Skeletal muscle tissue (tissue), 4 donors: ENCODE data around the gene THSD4. TPM values are rescaled to one million over a fixed set of nuclear protein-coding genes. Genes with fewer than 3 reads are reported as not detected.

Experiments used
- H3K27ac ChIP-seq: one replicate; pipeline ENCODE4 v1.7.0; 2013; ENCODE audit warnings: mild to moderate bottlenecking, low read depth, low read length, inconsistent platforms
- H3K27me3 ChIP-seq, 3 donors: one replicate each; pipeline ENCODE4 v1.7.0; 2013; ENCODE audit warnings: low read length in 3 of 3; ENCODE audit not compliant: control insufficient read depth in 3 of 3, insufficient read depth in 3 of 3
- H3K36me3 ChIP-seq, 3 donors: one replicate each; pipeline ENCODE4 v1.7.0; 2013; ENCODE audit warnings: low read length in 3 of 3; ENCODE audit not compliant: control insufficient read depth in 3 of 3, insufficient read depth in 3 of 3
- H3K4me1 ChIP-seq, 3 donors: one replicate each; pipeline ENCODE4 v1.7.0; 2013; ENCODE audit warnings: low read length in 3 of 3, mild to moderate bottlenecking in 3 of 3; ENCODE audit not compliant: control insufficient read depth in 3 of 3, insufficient read depth in 3 of 3
- H3K4me3 ChIP-seq, 3 donors: one replicate each; pipeline ENCODE4 v1.7.0; 2013; ENCODE audit warnings: low read length in 3 of 3
- H3K9ac ChIP-seq, 3 donors: one replicate each; pipeline ENCODE4 v1.7.0; 2013; ENCODE audit warnings: low read length in 3 of 3, mild to moderate bottlenecking in 3 of 3, moderate library complexity in 2 of 3, low read depth in 1 of 3
- H3K9me3 ChIP-seq, 3 donors: one replicate each; pipeline ENCODE4 v1.7.0; 2013; ENCODE audit warnings: low read length in 3 of 3; ENCODE audit not compliant: control insufficient read depth in 3 of 3
- total RNA-seq: library from RNA; depleted of rRNA; stranded (reverse); fragments of >200 nt; gene quantifications from one replicate; pipeline ENCODE4 v1.2.3, GENCODE V29; 2014
- donor health status: Osteomylitis.

Gene THSD4
- total RNA-seq, 1 donor from 2014 or later: 15.7 TPM

DNA sequence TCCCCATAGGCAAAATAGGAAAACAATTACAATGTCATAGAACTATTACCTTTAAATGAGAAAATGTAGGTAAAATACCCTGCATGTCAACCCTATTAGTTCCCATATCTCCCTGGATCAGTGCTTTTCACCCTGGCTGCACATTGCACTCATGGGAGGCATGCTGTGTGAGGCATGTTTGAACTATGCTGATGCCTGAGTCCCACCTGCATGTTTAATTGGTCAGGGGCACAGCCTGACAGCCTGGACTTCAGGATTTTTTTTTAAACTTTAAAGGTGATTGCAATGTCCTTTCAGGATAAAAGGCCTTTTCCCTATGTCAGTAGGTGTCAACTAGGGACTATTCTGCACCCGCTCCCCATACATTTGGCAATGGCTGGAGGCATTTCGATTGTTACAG is 559.1 kb downstream of the THSD4 start:
- H3K27ac ChIP-seq: no peak overlapping the region

GRCh38 chr15:71677352-71677751 is 562.1 kb downstream of the THSD4 start:
- Histone ChIP-seq H3K36me3 (no peaks in the 10 kb centered on the region), H3K27ac (peak overlapping the region; percentile 77), H3K4me1 (peaks cover 8 to 26% (median 18%) of the 10 kb centered on the region in 3 donors), H3K9ac (peak overlapping the region in 2 of 3 donors; percentile 32 to 33), H3K4me3 (peak overlapping the region in 1 of 3 donors; percentile 1), H3K27me3 (no peaks in the 10 kb centered on the region), H3K9me3 (no peaks in the 10 kb centered on the region)

More for the DNA sequence above, 559.1 kb downstream of the THSD4 start:
- Histone ChIP-seq H3K4me3 (no peak overlapping the region), H3K9me3 (no peaks in the 10 kb centered on the region), H3K9ac (no peak overlapping the region), H3K27me3 (no peaks in the 10 kb centered on the region), H3K36me3 (no peaks in the 10 kb centered on the region), H3K4me1 (peaks cover 8 to 23% (median 18%) of the 10 kb centered on the region in 3 donors)

DNA sequence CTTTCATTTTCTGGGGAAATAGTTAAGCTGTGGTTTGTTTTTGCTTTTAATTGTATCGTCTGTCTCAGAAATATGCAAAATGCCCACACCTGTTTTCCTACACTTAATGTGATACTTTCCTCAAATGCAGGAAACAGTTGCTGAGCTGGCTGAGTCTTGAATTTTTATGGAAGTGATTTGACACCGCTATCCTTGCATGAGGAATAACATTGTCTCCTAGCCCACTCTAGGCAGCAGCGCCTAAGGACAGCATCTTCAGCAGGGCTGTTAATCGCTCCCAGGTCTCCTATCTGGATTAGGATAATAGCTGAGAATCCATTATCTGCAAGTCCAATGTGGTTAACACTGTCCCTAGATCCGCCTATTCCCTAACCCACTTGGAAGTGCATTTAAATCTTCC is 562.5 kb downstream of the THSD4 start:
- Histone ChIP-seq H3K4me1 (peaks cover 8 to 26% (median 18%) of the 10 kb centered on the region in 3 donors), H3K9ac (peak overlapping the region in 2 of 3 donors; percentile 32 to 33), H3K27ac (peak overlapping the region; percentile 77), H3K4me3 (peak overlapping the region in 1 of 3 donors; percentile 1), H3K9me3 (no peaks in the 10 kb centered on the region), H3K27me3 (no peaks in the 10 kb centered on the region), H3K36me3 (no peaks in the 10 kb centered on the region)

DNA sequence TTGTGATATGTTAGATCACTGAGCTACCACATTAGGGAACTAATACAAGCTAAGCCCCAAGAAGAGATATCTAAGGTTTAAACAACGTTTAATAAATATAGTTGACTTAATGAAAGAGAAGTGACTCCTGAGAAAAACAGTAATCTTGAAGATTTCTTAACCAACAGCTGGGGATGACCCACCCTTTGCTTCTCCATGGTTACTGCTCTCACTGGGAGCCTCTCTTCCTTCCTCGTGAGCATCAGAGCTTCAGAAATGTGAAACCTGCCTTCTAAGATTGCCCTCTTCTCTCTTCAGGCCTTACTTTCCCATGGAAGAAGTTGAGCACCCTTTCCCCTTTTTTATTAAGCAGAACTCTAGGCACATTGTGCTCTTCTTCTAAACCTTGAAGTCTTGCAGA is 562.9 kb downstream of the THSD4 start:
- H3K27ac ChIP-seq: peak overlapping the region; percentile 77
- H3K9ac ChIP-seq: peak overlapping the region in 1 of 3 donors; percentile 32
- no peaks in the 10 kb centered on the region for H3K27me3 ChIP-seq
- H3K4me1 ChIP-seq: peaks cover 8 to 26% (median 18%) of the 10 kb centered on the region in 3 donors
- no peaks in the 10 kb centered on the region for H3K36me3 ChIP-seq
- H3K4me3 ChIP-seq: no peak overlapping the region
- H3K9me3 ChIP-seq: no peaks in the 10 kb centered on the region

- Histone ChIP-seq H3K27me3 (no peaks in the 10 kb centered on the region), H3K4me3 (no peak overlapping the region), H3K9ac (no peak overlapping the region), H3K4me1 (peaks cover 8 to 26% (median 18%) of the 10 kb centered on the region in 3 donors), H3K9me3 (no peaks in the 10 kb centered on the region), H3K27ac (no peak overlapping the region), H3K36me3 (no peaks in the 10 kb centered on the region)
Observed at GRCh38 chr15:71678605-71679004, 563.3 kb downstream of the THSD4 start.

DNA sequence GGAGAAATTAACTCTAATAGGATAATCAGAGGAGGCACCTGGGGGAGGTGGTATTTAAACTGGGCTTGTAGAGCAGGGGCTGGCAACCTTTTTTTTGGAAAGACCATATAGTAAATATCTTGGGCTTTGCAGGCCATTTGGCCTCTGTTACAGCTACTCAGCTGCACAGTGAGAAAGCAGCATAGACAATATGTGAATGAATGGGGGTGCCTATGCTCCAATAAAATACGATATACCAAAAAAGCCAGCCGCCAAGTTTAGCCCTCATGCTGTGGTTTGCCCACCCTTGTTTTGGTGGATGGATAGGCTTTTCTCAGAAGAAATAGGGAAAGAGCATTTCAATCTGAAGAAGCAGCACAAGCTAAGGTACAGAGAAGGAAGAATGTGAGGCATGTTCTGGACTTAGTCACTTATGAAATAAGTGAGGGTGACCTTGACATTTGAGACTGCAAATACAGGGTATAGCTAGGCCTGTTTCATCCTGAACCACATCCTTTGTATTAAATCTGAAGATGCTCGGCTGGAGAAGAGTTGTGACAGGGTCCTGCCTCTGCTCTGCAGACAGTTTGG is 564.0 kb downstream of the THSD4 start:
- Histone ChIP-seq H3K27ac (peak overlapping the region; percentile 27), H3K27me3 (no peaks in the 10 kb centered on the region), H3K9me3 (no peaks in the 10 kb centered on the region), H3K4me3 (no peak overlapping the region), H3K36me3 (no peaks in the 10 kb centered on the region), H3K9ac (no peak overlapping the region), H3K4me1 (peaks cover 8 to 26% (median 18%) of the 10 kb centered on the region in 3 donors)

GRCh38 chr15:71679793-71680353 is 564.6 kb downstream of the THSD4 start:
- H3K27ac ChIP-seq: peak overlapping the region; percentile 27
- peaks cover 8 to 26% (median 18%) of the 10 kb centered on the region in 3 donors for H3K4me1 ChIP-seq
- H3K36me3 ChIP-seq: no peaks in the 10 kb centered on the region
- H3K9me3 ChIP-seq: no peaks in the 10 kb centered on the region
- H3K27me3 ChIP-seq: no peaks in the 10 kb centered on the region
- H3K9ac ChIP-seq: no peak overlapping the region
- H3K4me3 ChIP-seq: no peak overlapping the region

DNA sequence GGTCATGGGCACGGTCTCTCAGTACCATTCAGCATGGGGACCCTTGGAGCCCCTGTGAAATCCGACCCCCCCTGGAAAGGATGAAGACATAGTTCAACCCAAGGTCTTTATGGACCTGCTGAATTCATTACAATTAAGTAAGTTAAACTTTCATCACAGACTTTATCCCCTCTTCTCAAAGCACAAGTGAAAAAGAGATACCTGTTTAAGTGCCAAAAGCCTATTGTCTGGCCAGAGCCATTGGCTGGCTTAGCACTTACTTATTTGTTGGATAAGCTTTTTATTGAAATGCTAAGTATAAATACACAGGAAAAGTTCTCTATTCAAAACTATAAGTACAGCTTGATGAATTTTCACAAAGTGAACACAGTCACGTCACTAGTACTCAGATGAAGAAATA is 566.7 kb downstream of the THSD4 start:
- Histone ChIP-seq H3K27ac (no peak overlapping the region), H3K4me1 (peaks cover 7 to 20% (median 16%) of the 10 kb centered on the region in 3 donors), H3K9me3 (no peaks in the 10 kb centered on the region), H3K4me3 (no peak overlapping the region), H3K9ac (no peak overlapping the region), H3K36me3 (no peaks in the 10 kb centered on the region), H3K27me3 (no peaks in the 10 kb centered on the region)

DNA sequence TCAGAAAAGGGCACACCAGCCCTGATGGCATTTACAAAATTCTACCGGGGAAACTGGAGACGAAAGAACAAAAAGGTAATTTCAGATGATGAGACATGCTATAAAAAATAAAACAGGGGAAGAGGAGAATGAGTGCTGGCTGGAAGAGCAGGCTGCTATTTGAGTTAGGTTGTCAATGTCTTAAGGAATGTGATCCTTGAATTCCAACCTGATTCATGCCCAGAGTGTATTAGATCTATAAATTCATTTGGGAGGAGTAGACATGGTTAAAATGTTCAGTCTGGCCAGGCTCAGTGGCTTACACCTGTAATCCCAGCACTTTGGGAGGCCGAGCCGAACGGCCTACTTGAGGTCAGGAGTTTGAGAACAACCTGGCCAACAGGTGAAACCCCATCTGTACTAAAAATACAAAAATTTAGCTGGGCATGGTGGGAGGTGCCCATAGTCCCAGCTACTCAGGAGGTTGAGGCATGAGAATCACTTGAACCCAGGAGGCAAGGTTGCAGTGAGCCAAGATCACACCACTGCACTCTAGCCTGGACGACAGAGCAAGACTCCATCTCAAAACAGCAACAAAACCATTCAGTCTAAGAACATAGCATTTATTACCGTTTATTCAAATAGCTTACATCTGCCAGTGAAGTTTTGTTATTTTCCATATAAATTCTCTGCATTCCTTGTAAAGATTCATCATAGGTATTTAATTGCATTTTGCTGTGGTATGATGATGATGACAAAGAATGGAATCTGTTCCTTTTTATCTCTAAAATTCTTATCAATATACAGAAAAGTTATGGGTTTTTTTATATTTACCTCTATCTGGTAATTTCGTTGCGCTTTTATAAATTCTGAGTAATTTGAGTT is 568.4 kb downstream of the THSD4 start:
- Histone ChIP-seq H3K9ac (no peak overlapping the region), H3K36me3 (no peaks in the 10 kb centered on the region), H3K27ac (no peak overlapping the region), H3K4me3 (no peak overlapping the region), H3K9me3 (no peaks in the 10 kb centered on the region), H3K27me3 (no peaks in the 10 kb centered on the region), H3K4me1 (peaks cover 0 to 3% (median under 1%) of the 10 kb centered on the region in 3 donors)
